HG02678 (cell line): ENCODE data around the gene MGAT5.

Experiments used
- ATAC-seq: cut with Tn5 transposase; IDR thresholded peaks from one replicate; pipeline ENCODE4 v1.9.1; 2021; ENCODE audit warnings: mild to moderate bottlenecking, moderate library complexity; ENCODE audit not compliant: unreplicated experiment

MGAT5 gene

GRCh38 chr2:134359367-134360081, 105.7 kb downstream of the MGAT5 start:
- no peak for ATAC-seq

GRCh38 chr2:134360745-134361487, 107.0 kb downstream of the MGAT5 start:
- no peak for ATAC-seq

GRCh38 chr2:134361648-134362047, 107.8 kb downstream of the MGAT5 start:
- no peak for ATAC-seq

- ATAC-seq, result no peak
These were observed 108.3 kb downstream of the MGAT5 start for GRCh38 chr2:134362152-134362668.

- no peak for ATAC-seq
These were observed 108.9 kb downstream of the MGAT5 start for GRCh38 chr2:134362740-134363139.

GRCh38 chr2:134365356-134365755, 111.5 kb downstream of the MGAT5 start:
- ATAC-seq, result no peak

GRCh38 chr2:134366359-134366758, 112.5 kb downstream of the MGAT5 start:
- ATAC-seq, result no peak

- no peak for ATAC-seq
These were observed 113.3 kb downstream of the MGAT5 start for GRCh38 chr2:134367213-134367612.

- no peak for ATAC-seq
These were observed 114.3 kb downstream of the MGAT5 start for GRCh38 chr2:134368009-134368817.

- ATAC-seq, result no peak
These were observed 115.5 kb downstream of the MGAT5 start for GRCh38 chr2:134369220-134369902.

GRCh38 chr2:134370655-134371445, 117.0 kb downstream of the MGAT5 start:
- ATAC-seq, result no peak

GRCh38 chr2:134372141-134372540, 118.3 kb downstream of the MGAT5 start:
- no peak for ATAC-seq

GRCh38 chr2:134372611-134373131, 118.8 kb downstream of the MGAT5 start:
- no peak for ATAC-seq

- no peak for ATAC-seq
These were observed 122.1 kb downstream of the MGAT5 start for GRCh38 chr2:134375935-134376334.

- no peak for ATAC-seq
These were observed 123.9 kb downstream of the MGAT5 start for GRCh38 chr2:134377730-134378129.

- ATAC-seq, result no peak
These were observed 125.4 kb downstream of the MGAT5 start for GRCh38 chr2:134379293-134379692.

- no peak for ATAC-seq
These were observed 125.8 kb downstream of the MGAT5 start for GRCh38 chr2:134379722-134380121.

GRCh38 chr2:134381141-134381540, 127.3 kb downstream of the MGAT5 start:
- no peak for ATAC-seq

- no peak for ATAC-seq
These were observed 130.3 kb downstream of the MGAT5 start for GRCh38 chr2:134384131-134384530.

- ATAC-seq, result no peak
These were observed 131.3 kb downstream of the MGAT5 start for GRCh38 chr2:134385195-134385594.
